Activated CD8-positive, alpha-beta T cell treated with anti-CD3 and anti-CD28 coated beads, Interleukin-2, amount 10 ng/mL, durations not matched to agents 7 days and 5 days (primary cell): ENCODE results near the gene ACER3. TPM values are rescaled to one million over a fixed set of nuclear protein-coding genes. Genes with fewer than 3 reads are reported as not detected.
A peak's percentile ranks its signal among the peaks of the same experiment; 100 is the strongest.

Experiments
- ATAC-seq: fragments of 150-1000 bp; cut with Tn5 transposase; one replicate; pipeline ENCODE4 v1.10.0; 2021; ENCODE audit warnings: moderate library complexity
- CTCF ChIA-PET: fragments of 350-600 bp; sonication (Branson Sonifier 250); formaldehyde crosslinking; loops from one replicate; lab custom pipeline; 2021; ENCODE audit warnings: antibody characterized with exemption; lab: Charles Lee
- POLR2A ChIA-PET: fragments of 350-600 bp; sonication (Branson Sonifier 250); formaldehyde crosslinking; loops from one replicate; lab custom pipeline; 2021; ENCODE audit warnings: antibody characterized with exemption; lab: Charles Lee
- DNase-seq: peaks from one replicate; pipeline ENCODE4 v3.0.0-alpha.2; 2020
- H3K27ac Mint-ChIP-seq: one replicate; pipeline ENCODE4 v1.8.0; 2021; ENCODE audit warnings: mild to moderate bottlenecking, mixed read lengths
- H3K27me3 Mint-ChIP-seq: one replicate; pipeline ENCODE4 v1.8.0; 2021; ENCODE audit warnings: low read depth, mixed read lengths
- H3K36me3 Mint-ChIP-seq: one replicate; pipeline ENCODE4 v1.8.0; 2021; ENCODE audit warnings: low read depth, mixed read lengths
- H3K4me1 Mint-ChIP-seq: one replicate; pipeline ENCODE4 v1.8.0; 2021; ENCODE audit warnings: low read depth, mixed read lengths
- H3K4me3 Mint-ChIP-seq: one replicate; pipeline ENCODE4 v1.8.0; 2021; ENCODE audit warnings: mild to moderate bottlenecking, mixed read lengths
- H3K9me3 Mint-ChIP-seq: one replicate; pipeline ENCODE4 v1.8.0; 2022; ENCODE audit warnings: mixed read lengths; ENCODE audit not compliant: insufficient read depth
- total RNA-seq, 2 experiments: library from RNA; stranded (reverse); gene quantifications; one replicate each; pipeline ENCODE4 v1.2.3, GENCODE V29; 2021

Gene ACER3
- total RNA-seq, 2 experiments from 2014 or later: 9.4 to 13.8 TPM

DNA sequence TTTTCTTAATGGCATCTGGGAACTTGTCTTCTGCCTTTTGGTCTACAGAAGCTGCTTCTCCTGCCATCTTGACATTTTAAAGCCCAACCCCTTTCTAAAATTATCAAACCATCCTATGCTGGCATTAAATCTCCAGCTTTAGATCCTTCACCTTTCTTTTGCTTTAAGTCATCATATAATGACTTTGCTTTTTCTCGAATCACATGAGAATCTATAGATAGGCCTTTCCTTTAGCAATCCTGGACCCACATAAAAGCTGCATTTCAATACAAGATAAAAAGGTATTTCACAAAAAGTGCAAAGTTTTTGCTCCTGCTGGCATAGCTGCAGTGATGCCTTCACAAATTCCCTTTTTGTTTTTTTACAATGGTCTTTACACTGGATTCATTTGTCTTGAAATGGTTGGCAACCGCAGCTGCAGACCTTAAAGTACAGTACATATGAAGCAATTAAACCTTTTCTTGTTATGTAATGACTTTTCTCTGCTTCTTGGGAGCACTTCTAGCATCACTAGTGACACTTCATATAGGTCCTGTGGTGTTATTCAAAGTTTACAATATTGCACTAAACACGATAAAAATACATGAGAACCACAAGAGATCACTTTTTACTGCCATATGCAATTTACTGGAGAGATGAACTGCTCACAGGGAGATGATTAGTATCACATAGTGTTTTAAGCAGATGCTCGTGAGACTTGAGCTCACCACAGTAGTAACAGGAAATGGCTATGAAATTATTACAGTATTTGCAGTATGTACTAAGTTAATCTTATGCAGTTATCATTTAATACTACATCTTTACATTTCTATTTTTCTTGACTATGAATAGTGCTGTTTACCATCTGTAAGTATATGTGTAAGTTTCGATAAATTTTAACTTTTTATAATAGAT, 41.6 kb downstream of the ACER3 start:
- Mint-ChIP-seq H3K4me3 (no peak overlapping the region), H3K36me3 (no peaks in the 10 kb centered on the region), H3K9me3 (no peaks in the 10 kb centered on the region), H3K4me1 (no peaks in the 10 kb centered on the region), H3K27ac (no peak overlapping the region), H3K27me3 (no peaks in the 10 kb centered on the region)
- ChIA-PET CTCF (interaction anchor here (0.7 to 2.4 kb wide), 3 partner anchors 15 to 168 kb away, joined by 3 to 19 read pairs (median 3); no protein-coding TSS in a partner anchor), POLR2A (interaction anchor here (0.7 kb wide), 1 partner anchor 125 kb away, joined by 5 read pairs; no protein-coding TSS in a partner anchor)
- no peak for ATAC-seq
- no peak for DNase-seq

DNA sequence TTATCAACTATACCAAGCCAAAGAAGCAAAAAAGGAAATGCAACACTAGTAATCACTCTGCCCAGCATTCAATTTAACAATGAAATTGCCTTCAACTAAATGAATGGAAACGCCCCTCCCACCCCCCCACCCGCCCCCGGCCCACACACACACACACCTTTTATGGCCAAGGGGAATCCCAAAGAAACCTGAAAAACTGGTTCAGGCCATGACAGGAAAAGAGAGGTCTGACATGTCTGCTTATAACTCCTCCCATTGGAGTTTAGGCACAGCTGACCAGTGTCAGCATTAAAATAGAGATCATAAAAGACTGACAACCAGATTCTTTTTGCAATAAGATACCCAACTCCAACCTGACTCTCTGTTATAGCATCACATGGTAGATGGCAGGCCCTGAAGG, 42.6 kb downstream of the ACER3 start:
- no peaks in the 10 kb centered on the region for H3K27me3 Mint-ChIP-seq
- H3K4me1 Mint-ChIP-seq: no peaks in the 10 kb centered on the region
- no peak overlapping the region for H3K4me3 Mint-ChIP-seq
- ChIA-PET CTCF (interaction anchor here (2.4 kb wide), 1 partner anchor 16 kb away, joined by 19 read pairs; no protein-coding TSS in a partner anchor), POLR2A (interaction anchor here (0.7 kb wide), 1 partner anchor 126 kb away, joined by 5 read pairs; no protein-coding TSS in a partner anchor)
- DNase-seq (no peak), ATAC-seq (no peak)
- H3K36me3 Mint-ChIP-seq: peaks cover 1% of the 10 kb centered on the region
- H3K9me3 Mint-ChIP-seq: no peaks in the 10 kb centered on the region
- no peak overlapping the region for H3K27ac Mint-ChIP-seq

DNA sequence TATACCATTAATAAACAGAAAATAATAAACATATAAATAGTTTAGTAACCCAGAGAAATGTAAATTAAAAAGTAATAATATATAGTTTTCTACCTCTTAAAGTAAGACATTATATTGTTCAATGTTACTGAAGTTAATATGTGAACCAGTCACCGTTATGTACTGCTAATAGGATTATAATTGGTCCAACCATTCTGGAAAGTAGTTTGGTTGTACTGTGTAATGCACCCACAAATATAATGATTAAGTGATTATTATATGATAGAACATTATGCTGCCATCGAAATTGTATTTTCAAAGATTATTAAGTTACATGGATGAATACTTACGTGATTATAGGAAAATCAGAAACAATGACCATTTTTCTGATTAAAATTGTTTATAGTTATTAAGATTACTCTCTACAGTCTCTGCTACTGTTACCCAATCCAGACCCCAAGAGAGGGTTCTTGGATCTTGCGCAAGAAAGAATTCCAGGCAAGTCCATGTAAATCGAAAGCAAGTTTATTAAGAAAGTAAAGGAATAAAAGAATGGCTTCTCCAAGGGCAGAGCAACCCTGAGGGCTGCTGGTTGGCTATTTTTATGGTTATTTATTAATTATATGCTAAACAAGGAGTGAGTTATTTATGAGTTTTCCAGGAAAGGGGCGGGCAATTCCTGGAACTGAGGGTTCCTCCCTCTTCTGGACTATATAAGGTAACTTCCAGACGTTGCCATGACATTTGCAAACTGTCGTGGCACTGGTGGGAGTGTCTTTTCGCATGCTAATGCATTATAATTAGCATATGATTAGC, 50.1 kb downstream of the ACER3 start:
- no peak overlapping the region for H3K27ac Mint-ChIP-seq
- CTCF ChIA-PET: interaction anchor here (1.5 kb wide), 1 partner anchor 9 kb away, joined by 12 read pairs; no protein-coding TSS in a partner anchor

DNA sequence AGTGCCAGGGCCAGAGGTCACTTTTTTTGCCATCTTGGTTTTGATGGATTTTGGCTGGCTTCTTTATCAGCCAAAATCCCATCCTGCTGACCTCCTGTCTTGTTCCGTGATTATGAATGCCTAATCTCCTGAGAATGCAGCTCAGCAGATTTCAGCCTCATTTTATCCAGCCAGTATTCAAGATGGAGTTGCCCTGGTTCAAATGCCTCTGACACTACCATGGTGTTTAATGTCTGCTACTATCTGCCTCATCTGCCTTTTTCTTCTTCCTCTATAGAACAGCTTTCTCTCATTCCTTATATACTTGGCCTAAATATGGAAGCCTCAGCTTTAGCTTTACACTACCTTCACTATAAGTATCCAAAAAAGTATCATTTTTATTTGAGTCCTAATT, 50.7 kb downstream of the ACER3 start:
- ChIA-PET POLR2A (no interaction called here), CTCF (interaction anchor here (1.3 to 1.5 kb wide), 2 partner anchors 8 to 10 kb away, joined by 5 to 12 read pairs; no protein-coding TSS in a partner anchor)
- DNase-seq (no peak), ATAC-seq (no peak)
- Mint-ChIP-seq H3K27ac (no peak overlapping the region), H3K27me3 (no peaks in the 10 kb centered on the region), H3K4me3 (no peak overlapping the region), H3K36me3 (peaks cover 6% of the 10 kb centered on the region), H3K9me3 (no peaks in the 10 kb centered on the region), H3K4me1 (no peaks in the 10 kb centered on the region)

More for the DNA sequence above, 50.1 kb downstream of the ACER3 start:
- Mint-ChIP-seq H3K4me1 (no peaks in the 10 kb centered on the region), H3K36me3 (peaks cover 6% of the 10 kb centered on the region), H3K9me3 (no peaks in the 10 kb centered on the region), H3K4me3 (no peak overlapping the region), H3K27me3 (no peaks in the 10 kb centered on the region)
- ATAC-seq (no peak), DNase-seq (no peak)
- POLR2A ChIA-PET: no interaction called here

DNA sequence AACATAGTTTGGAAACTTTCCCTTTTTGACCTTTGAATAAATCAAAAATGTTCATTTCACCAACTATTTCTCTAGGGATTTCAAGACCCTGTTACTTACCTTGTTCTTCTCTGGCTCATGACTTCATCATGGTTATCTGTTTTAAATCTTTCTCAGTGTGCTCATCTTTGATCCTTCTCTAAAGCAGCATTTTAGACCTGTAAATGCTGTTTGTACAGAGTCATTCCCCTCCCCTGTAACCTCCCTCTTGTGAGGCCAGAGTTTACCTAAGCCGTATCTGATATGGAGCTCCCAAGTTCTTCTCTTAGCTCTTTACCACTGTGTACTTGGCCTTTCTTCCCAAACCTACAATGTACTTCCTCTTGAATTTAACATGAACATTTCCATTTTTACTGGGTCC, 56.0 kb downstream of the ACER3 start:
- H3K27me3 Mint-ChIP-seq: peaks cover 4% of the 10 kb centered on the region
- no peak for ATAC-seq
- no peak overlapping the region for H3K4me3 Mint-ChIP-seq
- no peaks in the 10 kb centered on the region for H3K36me3 Mint-ChIP-seq
- no peak overlapping the region for H3K27ac Mint-ChIP-seq
- no peak for DNase-seq
- ChIA-PET CTCF (interaction anchor here (1.0 to 6.4 kb wide), 3 partner anchors 105 to 193 kb away, joined by 3 to 144 read pairs (median 59); no protein-coding TSS in a partner anchor), POLR2A (no interaction called here)
- no peaks in the 10 kb centered on the region for H3K9me3 Mint-ChIP-seq
- peaks cover 6% of the 10 kb centered on the region for H3K4me1 Mint-ChIP-seq

DNA sequence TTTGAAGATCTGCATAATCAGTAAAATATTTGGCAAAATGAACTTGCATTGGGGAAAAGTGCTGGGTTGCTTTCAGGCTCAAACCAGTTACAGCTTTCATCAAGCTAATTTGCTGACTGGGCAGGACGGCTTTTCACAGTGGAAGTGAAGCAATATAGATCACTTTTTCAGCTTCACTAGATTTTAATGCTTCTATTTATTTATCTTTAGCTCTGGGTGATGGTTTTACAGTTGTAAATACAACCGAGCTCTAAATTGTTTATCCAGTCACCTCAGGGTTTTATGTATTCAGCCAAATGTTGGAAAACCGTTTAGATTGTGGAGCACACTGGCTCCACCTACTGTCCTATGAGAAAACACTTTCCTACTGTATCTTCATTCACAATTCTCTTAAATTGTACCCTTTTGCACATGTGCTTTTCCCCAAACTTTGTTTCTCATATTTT, 58.2 kb downstream of the ACER3 start:
- ChIA-PET POLR2A (no interaction called here), CTCF (interaction anchor here (0.6 to 6.4 kb wide), 38 partner anchors 12 to 208 kb away, joined by 3 to 144 read pairs (median 6); no protein-coding TSS in a partner anchor)
- DNase-seq (no peak), ATAC-seq (no peak)
- no peak overlapping the region for H3K27ac Mint-ChIP-seq
- peaks cover 4% of the 10 kb centered on the region for H3K27me3 Mint-ChIP-seq
- no peaks in the 10 kb centered on the region for H3K36me3 Mint-ChIP-seq
- H3K4me1 Mint-ChIP-seq: peaks cover 6% of the 10 kb centered on the region
- no peak overlapping the region for H3K4me3 Mint-ChIP-seq
- no peaks in the 10 kb centered on the region for H3K9me3 Mint-ChIP-seq

DNA sequence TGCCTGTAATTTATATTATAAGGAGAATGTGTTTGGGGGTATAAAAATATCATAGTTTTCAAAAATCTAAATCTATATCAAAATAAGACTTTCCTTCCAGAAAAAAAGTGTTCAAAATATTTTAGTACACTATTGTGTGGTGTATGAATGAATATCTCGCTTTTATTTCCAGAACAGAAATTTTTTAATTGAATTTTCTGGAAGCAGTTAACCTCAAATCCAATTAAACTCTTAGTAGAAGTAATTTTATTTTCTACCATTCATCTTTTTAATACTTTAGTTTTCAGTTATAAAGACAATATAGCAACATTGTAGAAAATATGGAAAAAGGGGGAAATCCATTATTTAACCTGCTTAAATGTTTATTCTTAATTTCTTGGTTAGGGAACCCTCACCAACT, 58.7 kb downstream of the ACER3 start:
- no peak overlapping the region for H3K4me3 Mint-ChIP-seq
- DNase-seq (no peak), ATAC-seq (no peak)
- ChIA-PET POLR2A (no interaction called here), CTCF (interaction anchor here (0.7 to 6.4 kb wide), 71 partner anchors 8 to 851 kb away, joined by 3 to 144 read pairs (median 5); partner anchors contain the start of gene B3GNT6)
- H3K27ac Mint-ChIP-seq: no peak overlapping the region
- H3K9me3 Mint-ChIP-seq: no peaks in the 10 kb centered on the region
- no peaks in the 10 kb centered on the region for H3K36me3 Mint-ChIP-seq
- peaks cover 4% of the 10 kb centered on the region for H3K27me3 Mint-ChIP-seq
- H3K4me1 Mint-ChIP-seq: peaks cover 6% of the 10 kb centered on the region

DNA sequence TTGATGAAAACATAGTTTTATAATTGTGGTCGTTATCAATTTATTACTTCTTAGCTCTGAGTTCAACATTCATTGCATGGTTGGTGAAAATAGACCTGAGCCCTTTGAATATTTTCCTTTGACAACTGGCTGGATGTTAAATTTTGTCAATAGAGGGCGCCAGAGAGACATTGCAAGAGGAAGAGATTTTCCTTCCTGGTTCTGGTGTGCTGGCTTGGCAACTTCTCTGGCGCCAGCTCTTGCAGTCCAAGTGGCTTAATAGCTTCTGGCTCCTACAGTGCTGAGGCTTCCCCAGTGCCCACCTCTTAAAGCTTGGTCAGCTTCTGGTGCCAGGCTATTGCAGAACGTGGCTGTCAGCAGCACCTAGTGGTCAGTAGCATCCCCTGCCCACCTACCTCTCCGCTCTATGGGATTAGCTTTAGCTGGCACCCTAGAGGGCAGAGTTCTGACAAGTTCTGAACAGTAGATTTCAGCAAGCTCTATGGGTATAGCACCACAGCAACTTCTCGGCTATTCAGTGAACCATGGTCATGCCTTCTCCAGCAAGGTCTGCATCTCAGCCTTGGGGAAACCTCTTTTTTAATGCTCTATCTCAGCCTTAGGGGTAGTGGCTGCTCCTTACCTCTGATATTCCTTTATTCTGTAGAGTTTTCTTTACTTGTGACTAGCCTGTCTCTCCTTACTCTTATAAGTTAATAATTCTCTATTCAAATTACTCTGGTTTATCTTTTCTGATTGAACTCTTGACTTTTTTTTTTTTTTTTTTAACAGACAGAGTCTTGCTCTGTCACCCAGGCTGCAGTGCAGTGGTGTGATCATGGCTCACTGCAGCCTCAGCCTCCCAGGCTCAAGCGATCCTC, 59.4 kb downstream of the ACER3 start:
- POLR2A ChIA-PET: interaction anchor here (1.2 kb wide), 1 partner anchor 163 kb away, joined by 4 read pairs; no protein-coding TSS in a partner anchor
- Mint-ChIP-seq H3K4me3 (no peak overlapping the region), H3K9me3 (no peaks in the 10 kb centered on the region), H3K27me3 (peaks cover 4% of the 10 kb centered on the region), H3K4me1 (peaks cover 6% of the 10 kb centered on the region), H3K36me3 (no peaks in the 10 kb centered on the region), H3K27ac (no peak overlapping the region)
- CTCF ChIA-PET: interaction anchor here (0.6 to 6.4 kb wide), 76 partner anchors 8 to 851 kb away, joined by 3 to 144 read pairs (median 5); partner anchors contain the start of gene B3GNT6
- DNase-seq (peak; percentile 83), ATAC-seq (peak; percentile 83)

DNA sequence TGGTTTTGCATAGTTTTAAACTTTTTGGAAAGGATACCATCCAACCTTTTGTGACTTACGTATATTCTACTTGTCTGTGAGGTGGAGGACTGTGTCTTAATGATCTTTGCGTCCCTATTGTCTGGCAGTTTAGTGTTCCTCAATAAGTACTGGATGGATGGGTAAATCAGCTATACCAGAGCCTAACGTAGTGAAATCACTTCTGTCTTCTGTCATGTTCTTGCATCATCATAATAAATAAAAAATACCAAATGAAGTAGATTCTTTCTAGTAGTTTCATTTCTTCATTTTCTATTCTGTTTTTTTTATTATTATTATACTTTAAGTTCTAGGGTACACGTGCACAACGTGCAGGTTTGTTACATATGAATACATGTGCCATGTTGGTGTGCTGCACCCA, 66.4 kb downstream of the ACER3 start:
- Mint-ChIP-seq H3K27ac (no peak overlapping the region), H3K9me3 (no peaks in the 10 kb centered on the region), H3K4me3 (no peak overlapping the region), H3K4me1 (no peaks in the 10 kb centered on the region), H3K27me3 (no peaks in the 10 kb centered on the region), H3K36me3 (peaks cover 6% of the 10 kb centered on the region)
- ChIA-PET CTCF (no interaction called here), POLR2A (no interaction called here)
- ATAC-seq: no peak
- no peak for DNase-seq

DNA sequence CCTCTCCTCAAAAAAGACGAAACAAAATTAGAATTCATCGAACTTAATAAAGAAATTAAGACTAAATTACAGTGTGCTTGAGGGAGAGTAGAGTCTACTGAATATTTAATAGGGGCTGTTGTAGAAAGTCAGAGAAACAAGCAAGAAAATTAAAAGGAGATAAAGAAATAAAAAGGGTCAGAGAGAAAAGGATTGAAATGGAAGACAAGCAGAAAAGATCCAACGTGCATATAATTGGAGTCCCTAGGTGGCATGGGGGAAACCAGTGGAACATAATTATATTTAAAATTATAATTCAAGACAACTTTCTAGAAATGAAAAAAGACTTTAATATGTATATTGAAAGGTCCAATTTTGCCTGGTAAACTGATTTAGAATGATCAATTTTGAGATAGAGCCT, 74.3 kb downstream of the ACER3 start:
- CTCF ChIA-PET: interaction anchor here (1.0 kb wide), 1 partner anchor 15 kb away, joined by 3 read pairs; no protein-coding TSS in a partner anchor
- no peaks in the 10 kb centered on the region for H3K27me3 Mint-ChIP-seq
- POLR2A ChIA-PET: no interaction called here

More for the DNA sequence above, 74.3 kb downstream of the ACER3 start:
- ATAC-seq (no peak), DNase-seq (no peak)
- H3K9me3 Mint-ChIP-seq: peaks cover 7% of the 10 kb centered on the region
- no peaks in the 10 kb centered on the region for H3K4me1 Mint-ChIP-seq
- peaks cover 16% of the 10 kb centered on the region for H3K36me3 Mint-ChIP-seq
- H3K27ac Mint-ChIP-seq: no peak overlapping the region
- H3K4me3 Mint-ChIP-seq: no peak overlapping the region
